A549 (cell line): Measurements from ENCODE around the gene DENND2D. TPM values are rescaled to one million over a fixed set of nuclear protein-coding genes. Genes with fewer than 3 reads are reported as not detected.

Experiments
- ATAC-seq, 2 experiments: fragments of 200-7000 bp in 1 of 2; fragments of >200 bp in 1 of 2; cut with Nextera tagmentation in 1 of 2; cut with Tn5 transposase in 1 of 2; 3 replicates each; pipeline versions ENCODE4 v1.8.0 to v1.9.1; 2018 to 2020; ENCODE audit warnings: mild to moderate bottlenecking in 1 of 2, moderate library complexity in 1 of 2
- CTCF ChIA-PET: fragments of 300-600 bp; sonication (Branson Sonifier 250); formaldehyde crosslinking; extraction: SDS; loops from one replicate; lab custom pipeline; 2021; ENCODE audit warnings: antibody characterized with exemption, inconsistent platforms; lab: Yijun Ruan, JAX
- POLR2A ChIA-PET: fragments of 350-600 bp; formaldehyde crosslinking; extraction: SDS; loops from one replicate; lab custom pipeline; 2021; ENCODE audit warnings: antibody characterized with exemption, inconsistent platforms; lab: Yijun Ruan, JAX
- DNase-seq, 2 experiments: peaks; one replicate each; pipeline versions ENCODE4 v3.0.0 to v3.0.0-alpha.2; 2011 to 2016; ENCODE audit warnings: low read depth in 1 of 2, low spot score in 1 of 2
- FAIRE-seq: peaks from 2 replicates; lab custom pipeline; 2011; peaks lifted over from hg19 to GRCh38; lab: Jason Lieb, UNC
- H3K27ac ChIP-seq, 2 experiments: fragments of >200 bp; sonication (Bioruptor Twin); formaldehyde crosslinking; 3 replicates each; pipeline ENCODE4 v1.5.1; 2016 to 2017
- H3K4me1 ChIP-seq: fragments of >200 bp; sonication (Bioruptor Twin); formaldehyde crosslinking; 3 replicates; pipeline ENCODE4 v1.6.1; 2016
- H3K4me2 ChIP-seq: fragments of >200 bp; sonication (Bioruptor Twin); formaldehyde crosslinking; 3 replicates; pipeline ENCODE4 v1.6.1; 2016
- H3K4me3 ChIP-seq: fragments of >200 bp; sonication (Bioruptor Twin); formaldehyde crosslinking; 3 replicates; pipeline ENCODE4 v1.5.1; 2016
- H3K9me3 ChIP-seq: fragments of >200 bp; sonication (Bioruptor Twin); formaldehyde crosslinking; 3 replicates; pipeline ENCODE4 v1.6.1; 2016
- BCL3 ChIP-seq: fragments of >200 bp; sonication (Bioruptor Twin); formaldehyde crosslinking; IDR thresholded peaks from 3 replicates; pipeline ENCODE4 v1.6.1; 2016
- BHLHE40 ChIP-seq: IDR thresholded peaks from 2 replicates; pipeline ENCODE4 v1.6.1; 2012; ENCODE audit warnings: low read depth, low read length, inconsistent platforms
- CBX2 ChIP-seq: fragments of 200-600 bp; sonication (generic); IDR thresholded peaks from 2 replicates; pipeline ENCODE4 v1.6.1; 2016; ENCODE audit warnings: low read depth, mild to moderate bottlenecking, borderline replicate concordance
- CEBPB ChIP-seq, 2 experiments: fragments of >200 bp in 1 of 2; sonication (Bioruptor Twin) in 1 of 2; formaldehyde crosslinking in 1 of 2; IDR thresholded peaks; 2 replicates each; pipeline ENCODE4 v1.6.1; 2012 to 2016
- CHD4 ChIP-seq: fragments of 200-600 bp; sonication (generic); IDR thresholded peaks from 2 replicates; pipeline ENCODE4 v1.6.1; 2016; ENCODE audit warnings: antibody characterized with exemption, mild to moderate bottlenecking, borderline replicate concordance
- EHF ChIP-seq: fragments of 250-450 bp; sonication (Bioruptor Pico); IDR thresholded peaks from 2 replicates; pipeline ENCODE4 v1.5.0; 2020; ENCODE audit warnings: mild to moderate bottlenecking
- EHMT2 ChIP-seq: fragments of 200-600 bp; sonication (generic); IDR thresholded peaks from 2 replicates; pipeline ENCODE4 v1.6.1; 2016; ENCODE audit warnings: antibody characterized with exemption, low read depth, mild to moderate bottlenecking, moderate library complexity
- EP300 ChIP-seq, 2 experiments: fragments of >200 bp; sonication (Bioruptor Twin); formaldehyde crosslinking; IDR thresholded peaks; 2 replicates in 1 of 2; 3 replicates in 1 of 2; pipeline ENCODE4 v1.6.1; 2016 to 2017
- ESRRA ChIP-seq: fragments of 150-350 bp; IDR thresholded peaks from 2 replicates; pipeline ENCODE4 v1.6.1; 2014; ENCODE audit warnings: mild to moderate bottlenecking, low read length, borderline replicate concordance
- FOSB ChIP-seq: fragments of 250-450 bp; sonication (Bioruptor Pico); IDR thresholded peaks from 2 replicates; pipeline ENCODE4 v1.5.0; 2020; ENCODE audit warnings: mild to moderate bottlenecking, moderate library complexity
- FOSL2 ChIP-seq, 2 experiments: fragments of 450-650 bp in 1 of 2; fragments of >200 bp in 1 of 2; sonication (Bioruptor Twin) in 1 of 2; formaldehyde crosslinking; IDR thresholded peaks; 2 replicates each; pipeline versions ENCODE4 v1.5.0 to v1.6.1; 2016 to 2020; ENCODE audit warnings: mild to moderate bottlenecking in 1 of 2, moderate library complexity in 1 of 2
- GATA3 ChIP-seq: IDR thresholded peaks from 2 replicates; pipeline ENCODE4 v1.6.1; 2012; ENCODE audit warnings: borderline replicate concordance
- HEYL ChIP-seq: fragments of 250-450 bp; sonication (Bioruptor Pico); IDR thresholded peaks from 2 replicates; pipeline ENCODE4 v1.8.0; 2021; ENCODE audit warnings: mild to moderate bottlenecking, moderate library complexity
- HMGXB4 ChIP-seq: fragments of 250-450 bp; sonication (Bioruptor Pico); IDR thresholded peaks from 2 replicates; pipeline ENCODE4 v1.5.0; 2021; ENCODE audit warnings: mild to moderate bottlenecking, moderate library complexity, borderline replicate concordance
- HOXB13 ChIP-seq: fragments of 250-450 bp; sonication (Bioruptor Pico); IDR thresholded peaks from 2 replicates; pipeline ENCODE4 v1.5.0; 2020; ENCODE audit warnings: low read depth, mild to moderate bottlenecking, moderate library complexity
- HOXB5 ChIP-seq: fragments of 250-450 bp; sonication (Bioruptor Pico); IDR thresholded peaks from 2 replicates; pipeline ENCODE4 v1.5.0; 2020; ENCODE audit warnings: mild to moderate bottlenecking, moderate library complexity
- JUNB ChIP-seq: fragments of >200 bp; sonication (Bioruptor Twin); formaldehyde crosslinking; IDR thresholded peaks from 2 replicates; pipeline ENCODE4 v1.6.1; 2016
- KDM1A ChIP-seq: fragments of 200-600 bp; sonication (generic); IDR thresholded peaks from 2 replicates; pipeline ENCODE4 v1.6.1; 2016; ENCODE audit warnings: low read depth, mild to moderate bottlenecking
- MYC ChIP-seq: IDR thresholded peaks from 2 replicates; pipeline ENCODE4 v1.6.1; 2012; ENCODE audit warnings: mild to moderate bottlenecking, inconsistent platforms, low read length, improper control_type of control experiment, borderline replicate concordance
- POLR2A ChIP-seq: IDR thresholded peaks from 2 replicates; pipeline ENCODE4 v1.6.1; 2012; ENCODE audit warnings: mild to moderate bottlenecking, low read length
- RFX5 ChIP-seq: fragments of 450-650 bp; IDR thresholded peaks from 2 replicates; pipeline ENCODE4 v1.7.1; 2014; ENCODE audit warnings: antibody characterized with exemption, mild to moderate bottlenecking, moderate library complexity
- RNF2 ChIP-seq: fragments of 200-600 bp; sonication (generic); IDR thresholded peaks from 2 replicates; pipeline ENCODE4 v1.6.1; 2016; ENCODE audit warnings: low read depth, mild to moderate bottlenecking, antibody characterized with exemption, moderate library complexity, borderline replicate concordance
- SMC3 ChIP-seq: fragments of >200 bp; sonication (Bioruptor Twin); formaldehyde crosslinking; IDR thresholded peaks from 3 replicates; pipeline ENCODE4 v1.6.1; 2018; ENCODE audit warnings: inconsistent platforms
- SREBF2 ChIP-seq: fragments of 450-650 bp; IDR thresholded peaks from 2 replicates; pipeline ENCODE4 v1.6.1; 2014; ENCODE audit warnings: mild to moderate bottlenecking, moderate library complexity
- TFCP2L1 ChIP-seq: fragments of 250-450 bp; sonication (Bioruptor Pico); IDR thresholded peaks from 2 replicates; pipeline ENCODE4 v1.5.0; 2021; ENCODE audit warnings: mild to moderate bottlenecking
- ZC3H11A ChIP-seq: fragments of 450-650 bp; IDR thresholded peaks from 2 replicates; pipeline ENCODE4 v1.6.1; 2014; ENCODE audit warnings: antibody characterized with exemption, mild to moderate bottlenecking
- ZNF302 ChIP-seq: fragments of 250-450 bp; sonication (Bioruptor Pico); IDR thresholded peaks from 2 replicates; pipeline ENCODE4 v1.9.0; 2021; ENCODE audit warnings: inconsistent platforms, mild to moderate bottlenecking, moderate library complexity
- WGBS: methylation state at CpG from one replicate; pipeline ENCODE4 v1.1.6; 2017; ENCODE audit errors: missing lambda C conversion rate; 5-methylcytosine and 5-hydroxymethylcytosine counted together
- polyA plus RNA-seq, 4 experiments: library from polyadenylated mRNA; depleted of rRNA in 3 of 4; stranded (reverse); fragments of >200 nt; fragmentation: RNase III in 1 of 4; extraction: RNeasy Plus Mini Kit Qiagen cat#74134 plus additional on column Dnase treatment in 1 of 4; gene quantifications; 2 replicates in 3 of 4; 3 replicates in 1 of 4; pipeline ENCODE4 v1.2.3, GENCODE V29; 2011 to 2017
- TF ChIP-seq, protein P1 (sequence below): fragments of >200 bp; sonication (Bioruptor Twin); formaldehyde crosslinking; IDR thresholded peaks from 2 replicates; pipeline ENCODE4 v1.6.1; 2016
- TF ChIP-seq, protein P2 (sequence below): fragments of 250-450 bp; sonication (Bioruptor Pico); IDR thresholded peaks from 2 replicates; pipeline ENCODE4 v1.5.0; 2020; ENCODE audit warnings: low read depth, mild to moderate bottlenecking, moderate library complexity
- TF ChIP-seq, protein P3 (sequence below): fragments of >200 bp; sonication (Bioruptor Twin); formaldehyde crosslinking; IDR thresholded peaks from 3 replicates; pipeline ENCODE4 v1.5.1; 2016

DENND2D gene
- polyA plus RNA-seq, 2 of the 4 experiments (the other 2 are of a cell fraction), result 1.7 to 3.4 TPM

DNA sequence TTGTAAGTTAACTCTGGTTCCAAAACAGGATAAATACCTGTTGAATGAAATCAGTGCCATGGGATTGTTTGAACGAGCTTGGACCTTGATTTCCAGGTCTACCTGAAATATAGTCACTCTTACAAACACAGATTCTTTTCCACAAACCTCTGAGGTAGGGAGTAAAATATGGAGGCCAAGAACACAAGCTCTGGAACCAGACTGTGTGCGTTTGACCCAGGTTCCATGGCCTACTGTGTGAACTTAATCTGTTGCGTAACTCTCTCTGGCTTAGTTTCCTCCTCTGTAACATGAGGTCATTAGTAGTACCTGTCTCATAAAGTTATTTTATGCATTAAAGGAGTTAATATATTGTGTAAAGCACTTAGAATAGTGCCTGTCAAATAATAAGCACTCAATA, 25.1 kb downstream of the DENND2D start:
- CTCF ChIA-PET, result no interaction called here
- no peak for TF ChIP-seq FOSB (CRISPR knock-in tag)
- TF ChIP-seq RFX5, result no peak
- TF ChIP-seq EP300 (IDR thresholded peaks at IDR 0.05), result no peak
- TF ChIP-seq CEBPB (IDR thresholded peaks at IDR 0.05), result 0 out of 4 replicates have a peak, but pooled peaks of 1 of the 2 experiments have one; percentile 15
- TF ChIP-seq CBX2, result no peak
- WGBS, result 94% methylated on average over 3 of the region's 3 CpGs
- Histone ChIP-seq H3K4me1 (no peaks in the 10 kb centered on the region), H3K4me2 (no peak overlapping the region), H3K4me3 (no peak overlapping the region), H3K27ac (no peak overlapping the region), H3K9me3 (no peaks in the 10 kb centered on the region)
- FAIRE-seq, result no peak
- ATAC-seq, result no peak
- no peak for DNase-seq
- POLR2A ChIA-PET, result no interaction called here

DNA sequence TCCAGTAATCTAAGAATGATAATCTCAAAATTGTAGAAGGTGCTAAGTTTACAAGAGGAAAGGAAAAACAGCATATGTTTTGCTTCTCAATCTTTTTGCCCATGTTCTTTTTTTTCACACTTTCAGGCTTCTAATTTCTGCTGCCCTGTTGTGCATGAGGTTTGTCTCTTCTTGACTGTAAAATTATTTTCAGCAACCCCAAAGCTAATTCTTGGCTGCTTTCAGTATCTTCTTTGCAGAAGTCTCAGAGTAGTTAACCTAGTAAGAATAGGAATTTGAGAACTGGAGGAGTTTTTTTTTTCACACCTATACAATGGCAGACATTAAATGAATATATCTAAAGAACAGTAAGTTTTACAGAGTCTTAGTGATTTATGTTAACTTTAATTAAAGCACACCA, 26.4 kb downstream of the DENND2D start:
- FAIRE-seq, result no peak

GRCh38 chr1:111172463-111172862, 28.0 kb downstream of the DENND2D start:
- Histone ChIP-seq H3K27ac (no peak overlapping the region), H3K4me2 (no peak overlapping the region), H3K4me1 (no peaks in the 10 kb centered on the region), H3K4me3 (no peak overlapping the region), H3K9me3 (no peaks in the 10 kb centered on the region)
- ATAC-seq (no peak), DNase-seq (no peak), FAIRE-seq (no peak)
- ChIA-PET CTCF (no interaction called here), POLR2A (no interaction called here)
- TF ChIP-seq ZC3H11A, result no peak
- no peak for TF ChIP-seq SREBF2
- TF ChIP-seq BCL3, result no peak
- TF ChIP-seq POLR2A, result no peak
- no peak for TF ChIP-seq EHMT2
- no peak for TF ChIP-seq MYC
- TF ChIP-seq ESRRA, result no peak
- TF ChIP-seq RFX5, result no peak
- TF ChIP-seq, protein P1, sequence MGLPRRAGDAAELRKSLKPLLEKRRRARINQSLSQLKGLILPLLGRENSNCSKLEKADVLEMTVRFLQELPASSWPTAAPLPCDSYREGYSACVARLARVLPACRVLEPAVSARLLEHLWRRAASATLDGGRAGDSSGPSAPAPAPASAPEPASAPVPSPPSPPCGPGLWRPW, result no peak
- no peak for TF ChIP-seq HOXB13
- no peak for TF ChIP-seq BHLHE40
- TF ChIP-seq HEYL (CRISPR knock-in tag), result no peak
- TF ChIP-seq GATA3, result no peak
- TF ChIP-seq CHD4, result no peak
- no peak for TF ChIP-seq TFCP2L1
- no peak for TF ChIP-seq RNF2

More for the DNA sequence above, 26.4 kb downstream of the DENND2D start:
- Histone ChIP-seq H3K4me1 (no peaks in the 10 kb centered on the region), H3K4me3 (no peak overlapping the region), H3K27ac (no peak overlapping the region), H3K9me3 (no peaks in the 10 kb centered on the region), H3K4me2 (no peak overlapping the region)
- DNase-seq, result no peak
- no peak for TF ChIP-seq JUNB
- TF ChIP-seq FOSL2 (IDR thresholded peaks at IDR 0.05), result no peak
- TF ChIP-seq FOSL2 (CRISPR knock-in tag; IDR thresholded peaks at IDR 0.05), result no peak
- no peak for TF ChIP-seq ZNF302
- TF ChIP-seq, protein P2, sequence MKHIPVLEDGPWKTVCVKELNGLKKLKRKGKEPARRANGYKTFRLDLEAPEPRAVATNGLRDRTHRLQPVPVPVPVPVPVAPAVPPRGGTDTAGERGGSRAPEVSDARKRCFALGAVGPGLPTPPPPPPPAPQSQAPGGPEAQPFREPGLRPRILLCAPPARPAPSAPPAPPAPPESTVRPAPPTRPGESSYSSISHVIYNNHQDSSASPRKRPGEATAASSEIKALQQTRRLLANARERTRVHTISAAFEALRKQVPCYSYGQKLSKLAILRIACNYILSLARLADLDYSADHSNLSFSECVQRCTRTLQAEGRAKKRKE (CRISPR knock-in tag), result no peak
- TF ChIP-seq SMC3, result no peak
- TF ChIP-seq RFX5, result no peak
- TF ChIP-seq KDM1A, result no peak
- no peak for TF ChIP-seq HOXB5 (CRISPR knock-in tag)
- TF ChIP-seq MYC, result no peak
- TF ChIP-seq, protein P3, sequence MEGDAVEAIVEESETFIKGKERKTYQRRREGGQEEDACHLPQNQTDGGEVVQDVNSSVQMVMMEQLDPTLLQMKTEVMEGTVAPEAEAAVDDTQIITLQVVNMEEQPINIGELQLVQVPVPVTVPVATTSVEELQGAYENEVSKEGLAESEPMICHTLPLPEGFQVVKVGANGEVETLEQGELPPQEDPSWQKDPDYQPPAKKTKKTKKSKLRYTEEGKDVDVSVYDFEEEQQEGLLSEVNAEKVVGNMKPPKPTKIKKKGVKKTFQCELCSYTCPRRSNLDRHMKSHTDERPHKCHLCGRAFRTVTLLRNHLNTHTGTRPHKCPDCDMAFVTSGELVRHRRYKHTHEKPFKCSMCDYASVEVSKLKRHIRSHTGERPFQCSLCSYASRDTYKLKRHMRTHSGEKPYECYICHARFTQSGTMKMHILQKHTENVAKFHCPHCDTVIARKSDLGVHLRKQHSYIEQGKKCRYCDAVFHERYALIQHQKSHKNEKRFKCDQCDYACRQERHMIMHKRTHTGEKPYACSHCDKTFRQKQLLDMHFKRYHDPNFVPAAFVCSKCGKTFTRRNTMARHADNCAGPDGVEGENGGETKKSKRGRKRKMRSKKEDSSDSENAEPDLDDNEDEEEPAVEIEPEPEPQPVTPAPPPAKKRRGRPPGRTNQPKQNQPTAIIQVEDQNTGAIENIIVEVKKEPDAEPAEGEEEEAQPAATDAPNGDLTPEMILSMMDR, result no peak
- no peak for TF ChIP-seq HMGXB4 (CRISPR knock-in tag)
- no peak for TF ChIP-seq EHF
- no peak for ATAC-seq
- POLR2A ChIA-PET, result no interaction called here
- CTCF ChIA-PET, result no interaction called here
